GM21367 (cell line): ENCODE results near the gene PTPRQ.
"Not testable (repeated sequence)": the region's sequence is repeated elsewhere in the genome, so short reads cannot be mapped to it uniquely, and the experiment has no call there.

Experiments used
- ATAC-seq: cut with Tn5 transposase; IDR thresholded peaks from one replicate; pipeline ENCODE4 v1.9.1; 2021; ENCODE audit not compliant: unreplicated experiment

Gene PTPRQ

GRCh38 chr12:80443974-80444666 is at the start of gene PTPRQ:
PTPRQ (plus strand) TSS chr12:80444235; CDS start chr12:80444346, 111 bp downstream.
- no peak for ATAC-seq

- no peak for ATAC-seq
Measured at GRCh38 chr12:80400571-80400991, 43.5 kb upstream of the PTPRQ start.

GRCh38 chr12:80401191-80401590 is 42.8 kb upstream of the PTPRQ start:
- ATAC-seq: no peak

- ATAC-seq: no peak
Measured at GRCh38 chr12:80404629-80405028, 39.4 kb upstream of the PTPRQ start.

GRCh38 chr12:80406253-80406652 is 37.8 kb upstream of the PTPRQ start:
- no peak for ATAC-seq

GRCh38 chr12:80411787-80412186 is 32.2 kb upstream of the PTPRQ start:
- ATAC-seq: no peak

- ATAC-seq: peak; percentile 70
Measured at GRCh38 chr12:80412343-80412953, 31.6 kb upstream of the PTPRQ start.

- ATAC-seq: no peak
Measured at GRCh38 chr12:80413462-80413861, 30.6 kb upstream of the PTPRQ start.

GRCh38 chr12:80415466-80415865 is 28.6 kb upstream of the PTPRQ start:
- no peak for ATAC-seq

GRCh38 chr12:80419644-80420043 is 24.4 kb upstream of the PTPRQ start:
- ATAC-seq: no peak

- no peak for ATAC-seq
Measured at GRCh38 chr12:80420075-80420474, 24.0 kb upstream of the PTPRQ start.

- ATAC-seq: no peak
Measured at GRCh38 chr12:80422550-80422949, 21.5 kb upstream of the PTPRQ start.

GRCh38 chr12:80432061-80432460 is 12.0 kb upstream of the PTPRQ start:
- no peak for ATAC-seq

GRCh38 chr12:80441921-80442320 is 2.1 kb upstream of the PTPRQ start:
- ATAC-seq: no peak

GRCh38 chr12:80442426-80443222 is 1.4 kb upstream of the PTPRQ start:
- no peak for ATAC-seq

GRCh38 chr12:80445083-80445793 is 1.2 kb downstream of the PTPRQ start:
- ATAC-seq: no peak

- ATAC-seq: no peak
Measured at GRCh38 chr12:80456513-80456912, 12.5 kb downstream of the PTPRQ start.

GRCh38 chr12:80460972-80461371 is 16.9 kb downstream of the PTPRQ start:
- no peak for ATAC-seq

GRCh38 chr12:80461851-80462250 is 17.8 kb downstream of the PTPRQ start:
- not testable (repeated sequence) for ATAC-seq

GRCh38 chr12:80469681-80470080 is 25.6 kb downstream of the PTPRQ start:
- no peak for ATAC-seq

GRCh38 chr12:80470403-80470802 is 26.4 kb downstream of the PTPRQ start:
- ATAC-seq: no peak
